Measurements from ENCODE around the gene HDAC5. TPM values are rescaled to one million over a fixed set of nuclear protein-coding genes. Genes with fewer than 3 reads are reported as not detected.
"Not testable (repeated sequence)": the region's sequence is repeated elsewhere in the genome, so short reads cannot be mapped to it uniquely, and the experiment has no call there.

The HDAC5 gene
- total RNA-seq, 2 experiments from 2014 or later, result 31.4 to 41.5 TPM

DNA sequence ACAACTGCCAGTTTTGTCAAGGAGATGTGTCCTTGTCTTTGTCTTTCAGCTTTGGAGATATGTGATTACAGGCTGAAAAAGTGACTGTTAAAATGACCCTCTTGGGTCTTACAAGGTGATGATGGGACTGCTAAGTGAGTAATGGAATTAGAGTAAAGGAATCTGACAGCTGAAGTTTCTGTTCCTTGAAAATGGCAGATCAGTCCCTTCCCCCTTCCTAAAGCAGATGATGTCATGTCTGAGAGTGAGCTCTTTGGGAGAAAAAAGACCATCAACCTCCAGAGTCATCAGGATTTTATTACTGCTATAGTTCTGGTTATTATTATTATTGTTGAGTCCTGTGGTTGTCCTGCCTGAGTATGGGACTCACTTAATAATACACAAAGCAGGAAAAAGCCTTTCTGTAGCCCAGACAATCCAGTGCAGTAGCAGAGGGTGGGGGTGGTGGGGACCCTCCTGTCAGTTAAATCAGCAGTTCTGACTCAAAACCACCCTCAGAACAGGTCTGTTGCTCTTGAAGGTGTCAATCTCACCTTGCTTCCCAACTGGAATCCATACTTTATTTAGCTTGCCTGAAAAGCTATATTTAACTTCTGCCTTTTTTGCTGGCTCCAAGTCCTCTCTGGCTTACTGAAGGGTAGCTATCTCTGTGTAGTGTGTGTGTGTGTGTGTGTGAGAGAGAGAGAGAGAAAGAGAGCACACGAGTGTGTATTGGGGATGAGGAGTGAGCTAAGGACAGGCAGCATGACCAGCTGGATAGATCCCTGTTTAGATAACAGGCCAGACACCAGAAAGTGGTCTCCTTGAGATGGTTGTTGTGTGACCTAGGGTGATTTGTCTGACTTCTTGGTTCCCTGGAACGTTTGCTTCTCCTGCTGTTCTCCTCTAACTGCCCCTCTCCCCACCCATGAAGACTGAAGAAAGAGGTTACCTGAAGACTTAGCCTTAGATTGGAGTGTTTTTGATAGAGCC is 23.2 kb upstream of the HDAC5 start:
- POLR2A ChIA-PET, result no interaction called here
- Histone ChIP-seq H2AFZ (ENCODE audit: low read length) (no peak overlapping the region), H3K4me1 (ENCODE audit: insufficient read depth, low read length, poor library complexity, severe bottlenecking) (peaks cover 6% of the 10 kb centered on the region), H3K79me2 (ENCODE audit: insufficient read depth, low read depth, low read length) (peaks cover 33% of the 10 kb centered on the region; the same call in 1 of the 2 replicates), H3K9me3 (ENCODE audit: low read length) (no peaks in the 10 kb centered on the region), H3K36me3 (ENCODE audit: insufficient read depth, low read length) (peaks cover 65% of the 10 kb centered on the region), H3K4me2 (ENCODE audit: low read length) (no peak overlapping the region), H3K4me3 (ENCODE audit: low read depth, low read length, poor library complexity, severe bottlenecking) (no peak overlapping the region), H4K20me1 (ENCODE audit: insufficient read depth, low read length) (no peaks in the 10 kb centered on the region), H3K9me2 (ENCODE audit: insufficient read depth, low read length) (no peaks in the 10 kb centered on the region), H3K27ac (ENCODE audit: low read depth, low read length, poor library complexity, severe bottlenecking) (no peak overlapping the region)
- no TSS peak for BruUV-seq (replicated peaks)
- TF ChIP-seq, protein P1, sequence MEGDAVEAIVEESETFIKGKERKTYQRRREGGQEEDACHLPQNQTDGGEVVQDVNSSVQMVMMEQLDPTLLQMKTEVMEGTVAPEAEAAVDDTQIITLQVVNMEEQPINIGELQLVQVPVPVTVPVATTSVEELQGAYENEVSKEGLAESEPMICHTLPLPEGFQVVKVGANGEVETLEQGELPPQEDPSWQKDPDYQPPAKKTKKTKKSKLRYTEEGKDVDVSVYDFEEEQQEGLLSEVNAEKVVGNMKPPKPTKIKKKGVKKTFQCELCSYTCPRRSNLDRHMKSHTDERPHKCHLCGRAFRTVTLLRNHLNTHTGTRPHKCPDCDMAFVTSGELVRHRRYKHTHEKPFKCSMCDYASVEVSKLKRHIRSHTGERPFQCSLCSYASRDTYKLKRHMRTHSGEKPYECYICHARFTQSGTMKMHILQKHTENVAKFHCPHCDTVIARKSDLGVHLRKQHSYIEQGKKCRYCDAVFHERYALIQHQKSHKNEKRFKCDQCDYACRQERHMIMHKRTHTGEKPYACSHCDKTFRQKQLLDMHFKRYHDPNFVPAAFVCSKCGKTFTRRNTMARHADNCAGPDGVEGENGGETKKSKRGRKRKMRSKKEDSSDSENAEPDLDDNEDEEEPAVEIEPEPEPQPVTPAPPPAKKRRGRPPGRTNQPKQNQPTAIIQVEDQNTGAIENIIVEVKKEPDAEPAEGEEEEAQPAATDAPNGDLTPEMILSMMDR (conservative IDR thresholded peaks at IDR 0.05; ENCODE audit: low read length), result no peak
- no peak for TF ChIP-seq EZH2phosphoT487 (IDR thresholded peaks at IDR 0.05; ENCODE audit: borderline replicate concordance, low read depth, low read length)
- intact Hi-C loops (cut with micrococcal nuclease; ENCODE audit: unreplicated experiment), result no loop called here
- CTCF ChIA-PET (ENCODE audit: unreplicated experiment), result no interaction called here
- no peak for DNase-seq (ENCODE audit: low spot score)

DNA sequence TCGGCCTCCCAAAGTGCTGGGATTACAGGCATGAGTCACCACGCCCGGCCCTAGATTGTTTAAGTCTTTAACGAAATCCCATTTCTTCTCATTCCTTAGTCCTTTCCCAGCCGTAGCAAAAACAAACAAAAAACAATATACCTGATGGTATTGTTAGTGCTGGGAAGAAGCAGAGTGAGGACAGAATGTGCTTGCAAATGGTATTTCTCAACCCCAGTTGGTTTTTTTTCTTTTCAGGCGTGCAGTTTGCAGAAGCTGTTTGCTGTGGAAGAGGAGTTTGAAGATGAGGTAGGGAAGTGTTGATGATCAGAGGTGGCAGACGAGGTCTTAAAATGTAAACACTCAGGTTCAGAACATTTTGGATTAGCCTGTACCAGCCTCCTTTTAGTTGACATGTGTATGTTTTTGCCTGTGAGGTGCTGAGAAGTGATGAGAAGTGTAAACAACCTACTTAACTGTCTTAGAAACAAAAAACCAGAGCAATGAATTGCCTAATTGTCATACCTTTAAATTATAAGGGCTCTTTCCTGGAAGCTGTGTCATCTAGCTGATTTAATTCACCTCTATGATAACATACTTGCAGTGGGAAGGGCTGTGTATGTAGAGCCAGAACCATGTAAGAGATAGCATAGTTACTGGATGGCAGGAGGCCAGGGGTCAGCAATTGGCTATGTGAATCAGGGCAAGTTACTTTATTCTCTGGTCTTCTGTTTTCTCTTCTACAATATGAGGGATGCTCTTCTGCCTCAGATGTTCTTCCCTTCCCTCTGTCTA is 21.7 kb upstream of the HDAC5 start:
- Histone ChIP-seq H3K36me3 (ENCODE audit: insufficient read depth, low read length) (peaks cover 51% of the 10 kb centered on the region), H3K27ac (ENCODE audit: low read depth, low read length, poor library complexity, severe bottlenecking) (no peak overlapping the region), H3K4me3 (ENCODE audit: low read depth, low read length, poor library complexity, severe bottlenecking) (no peak overlapping the region), H3K4me2 (ENCODE audit: low read length) (no peak overlapping the region), H3K79me2 (ENCODE audit: insufficient read depth, low read depth, low read length) (peaks cover 21% of the 10 kb centered on the region; the same call in 1 of the 2 replicates), H3K9me2 (ENCODE audit: insufficient read depth, low read length) (no peaks in the 10 kb centered on the region), H2AFZ (ENCODE audit: low read length) (no peak overlapping the region), H3K4me1 (ENCODE audit: insufficient read depth, low read length, poor library complexity, severe bottlenecking) (peaks cover 14% of the 10 kb centered on the region), H4K20me1 (ENCODE audit: insufficient read depth, low read length) (no peaks in the 10 kb centered on the region), H3K9me3 (ENCODE audit: low read length) (no peaks in the 10 kb centered on the region)
- intact Hi-C loops (cut with micrococcal nuclease; ENCODE audit: unreplicated experiment), result loop anchor here (5.0 kb wide), 3 partner anchors 42 to 202 kb away; partner anchors contain the start of genes GRN and TMUB2
- ChIA-PET POLR2A (interaction anchor here (0.9 kb wide), 1 partner anchor 26 kb away, joined by 3 read pairs; no protein-coding TSS in a partner anchor), CTCF (ENCODE audit: unreplicated experiment) (no interaction called here)
- TF ChIP-seq, protein P1 (conservative IDR thresholded peaks at IDR 0.05; ENCODE audit: low read length), result no peak
- no peak for TF ChIP-seq EZH2phosphoT487 (IDR thresholded peaks at IDR 0.05; ENCODE audit: borderline replicate concordance, low read depth, low read length)
- DNase-seq (ENCODE audit: low spot score), result no peak
- TSS peak; percentile 41 for BruUV-seq (replicated peaks)

DNA sequence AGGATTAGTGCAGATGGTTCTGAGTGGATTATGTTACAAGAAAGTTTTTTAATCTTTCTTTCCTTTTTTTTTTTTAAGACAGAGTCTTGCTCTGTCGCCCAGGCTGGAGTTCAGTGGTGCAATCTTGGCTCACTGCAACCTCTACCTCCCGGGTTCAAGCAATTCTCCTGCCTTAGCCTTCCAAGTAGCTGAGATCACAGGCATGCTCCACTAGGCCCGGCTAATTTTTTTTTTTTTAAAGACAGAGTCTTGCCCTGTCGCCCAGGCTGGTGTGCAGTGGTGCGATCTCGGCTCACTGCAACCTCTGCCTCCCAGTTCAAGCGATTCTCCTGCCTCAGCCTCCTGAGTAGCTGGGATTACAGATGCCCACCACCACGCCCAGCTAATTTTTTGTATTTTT is 20.5 kb upstream of the HDAC5 start:
- H3K27ac ChIP-seq (ENCODE audit: low read depth, low read length, poor library complexity, severe bottlenecking); H2AFZ ChIP-seq (ENCODE audit: low read length); BruUV-seq (replicated peaks); H3K9me2 ChIP-seq (ENCODE audit: insufficient read depth, low read length); CTCF ChIA-PET (ENCODE audit: unreplicated experiment); H3K9me3 ChIP-seq (ENCODE audit: low read length); H3K4me3 ChIP-seq (ENCODE audit: low read depth, low read length, poor library complexity, severe bottlenecking); H4K20me1 ChIP-seq (ENCODE audit: insufficient read depth, low read length); H3K4me2 ChIP-seq (ENCODE audit: low read length); DNase-seq (ENCODE audit: low spot score): not testable (repeated sequence)
- intact Hi-C loops (cut with micrococcal nuclease; ENCODE audit: unreplicated experiment), result loop anchor here (5.0 kb wide), 3 partner anchors 43 to 203 kb away; partner anchors contain the start of genes GRN and TMUB2
- Histone ChIP-seq H3K36me3 (ENCODE audit: insufficient read depth, low read length) (peaks cover 41% of the 10 kb centered on the region), H3K4me1 (ENCODE audit: insufficient read depth, low read length, poor library complexity, severe bottlenecking) (peaks cover 14% of the 10 kb centered on the region), H3K79me2 (ENCODE audit: insufficient read depth, low read depth, low read length) (peaks cover 19% of the 10 kb centered on the region; the same call in 1 of the 2 replicates)
- POLR2A ChIA-PET, result interaction anchor here (0.6 kb wide), 1 partner anchor 200 kb away, joined by 3 read pairs; no protein-coding TSS in a partner anchor

Measured in OCI-LY7 (cell line).